Activated CD4-positive, alpha-beta T cell treated with anti-CD3 and anti-CD28 coated beads, Interleukin-2, Interleukin-4, amounts not matched to agents 100 ng/mL and 50 ng/mL, durations not matched to agents 16 hours and 8 hours (primary cell): Measurements from ENCODE around the gene GNL3.
"Not testable (repeated sequence)": the region's sequence is repeated elsewhere in the genome, so short reads cannot be mapped to it uniquely, and the experiment has no call there.

Experiments used
- DNase-seq: peaks from one replicate; pipeline ENCODE4 v3.0.0-alpha.2; 2020; ENCODE audit warnings: low spot score

Gene GNL3, protein sequence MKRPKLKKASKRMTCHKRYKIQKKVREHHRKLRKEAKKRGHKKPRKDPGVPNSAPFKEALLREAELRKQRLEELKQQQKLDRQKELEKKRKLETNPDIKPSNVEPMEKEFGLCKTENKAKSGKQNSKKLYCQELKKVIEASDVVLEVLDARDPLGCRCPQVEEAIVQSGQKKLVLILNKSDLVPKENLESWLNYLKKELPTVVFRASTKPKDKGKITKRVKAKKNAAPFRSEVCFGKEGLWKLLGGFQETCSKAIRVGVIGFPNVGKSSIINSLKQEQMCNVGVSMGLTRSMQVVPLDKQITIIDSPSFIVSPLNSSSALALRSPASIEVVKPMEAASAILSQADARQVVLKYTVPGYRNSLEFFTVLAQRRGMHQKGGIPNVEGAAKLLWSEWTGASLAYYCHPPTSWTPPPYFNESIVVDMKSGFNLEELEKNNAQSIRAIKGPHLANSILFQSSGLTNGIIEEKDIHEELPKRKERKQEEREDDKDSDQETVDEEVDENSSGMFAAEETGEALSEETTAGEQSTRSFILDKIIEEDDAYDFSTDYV

GRCh38 chr3:52685709-52686691 lies at the start of gene GNL3, which contains the start of gene PBRM1:
TSS of gene GNL3 (plus strand) at chr3:52686032. CDS start at chr3:52686093, 61 bp downstream.
TSS of gene PBRM1 (minus strand) at chr3:52685913.
- peak; percentile 95 for DNase-seq

DNA sequence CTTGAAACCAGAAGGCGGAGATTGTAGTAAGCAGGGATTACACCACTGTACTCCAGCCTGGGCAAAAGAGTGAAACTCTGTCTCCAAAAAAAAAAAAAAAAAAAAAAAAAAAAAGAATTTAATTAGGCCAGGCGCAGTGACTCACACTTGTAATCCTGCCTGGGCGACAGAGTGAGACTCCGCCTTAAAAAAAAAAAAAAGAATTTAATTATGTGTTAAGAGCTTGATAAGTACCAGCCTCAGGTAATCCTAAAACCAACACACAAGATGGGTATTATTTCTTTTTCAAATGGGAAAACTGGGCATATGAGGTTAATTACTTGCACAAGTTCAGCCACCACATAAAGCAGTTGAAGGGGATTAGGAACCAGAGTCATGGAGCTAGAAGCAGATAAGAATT lies 49.2 kb upstream of the GNL3 start:
- DNase-seq: no peak

DNA sequence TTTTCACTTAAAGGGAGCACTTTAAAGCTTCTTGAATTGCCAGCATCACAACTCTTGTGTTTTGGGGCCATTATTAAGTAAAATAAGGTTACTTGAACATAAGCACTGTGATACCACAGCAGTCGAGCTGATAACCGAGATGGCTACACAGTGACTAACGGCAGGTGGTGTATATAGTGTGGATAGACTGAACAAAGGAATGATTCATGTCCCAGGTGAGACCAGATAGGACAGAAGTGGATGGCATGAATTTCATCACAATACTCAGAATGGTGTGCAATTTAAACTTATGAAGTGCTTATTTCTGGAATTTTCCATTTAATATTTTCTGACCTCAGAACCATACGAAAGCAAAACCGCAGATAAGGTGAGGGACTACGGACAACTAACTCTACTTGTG lies 40.3 kb upstream of the GNL3 start:
- DNase-seq: no peak

DNA sequence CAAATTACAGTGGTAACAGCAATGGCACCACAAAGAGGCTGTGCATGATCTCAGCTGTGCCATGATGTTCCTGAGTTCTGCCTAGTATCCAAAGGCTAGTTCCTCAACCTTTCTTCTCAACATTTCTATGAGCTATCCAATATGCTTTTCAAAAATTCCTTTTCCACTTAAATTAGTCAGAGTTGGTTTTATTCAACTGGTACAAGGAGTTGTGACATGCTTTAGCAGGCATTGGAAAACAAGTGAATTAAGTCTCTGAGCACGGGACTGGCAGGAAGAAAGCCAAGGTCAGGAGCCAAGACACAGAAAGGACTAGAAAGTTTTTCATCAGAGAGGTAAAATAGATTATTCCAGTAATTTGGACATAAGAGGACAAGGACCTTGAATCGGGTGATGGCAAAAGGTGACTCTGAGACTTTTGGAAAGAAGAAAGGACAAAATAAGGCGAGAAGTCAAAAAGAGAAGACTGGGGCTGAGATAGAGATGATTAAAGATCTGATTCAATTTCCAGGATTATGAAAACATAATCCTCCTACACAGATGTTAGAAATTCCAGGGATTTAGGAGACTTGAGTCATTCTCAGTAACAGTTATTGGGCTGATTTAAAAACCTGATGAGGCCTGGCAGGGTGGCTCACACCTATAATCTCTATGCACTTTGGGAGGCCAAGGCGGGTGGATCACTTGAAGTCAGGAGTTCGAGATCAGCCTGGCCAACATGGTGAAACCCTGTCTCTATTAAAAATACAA lies 36.2 kb upstream of the GNL3 start:
- no peak for DNase-seq

DNA sequence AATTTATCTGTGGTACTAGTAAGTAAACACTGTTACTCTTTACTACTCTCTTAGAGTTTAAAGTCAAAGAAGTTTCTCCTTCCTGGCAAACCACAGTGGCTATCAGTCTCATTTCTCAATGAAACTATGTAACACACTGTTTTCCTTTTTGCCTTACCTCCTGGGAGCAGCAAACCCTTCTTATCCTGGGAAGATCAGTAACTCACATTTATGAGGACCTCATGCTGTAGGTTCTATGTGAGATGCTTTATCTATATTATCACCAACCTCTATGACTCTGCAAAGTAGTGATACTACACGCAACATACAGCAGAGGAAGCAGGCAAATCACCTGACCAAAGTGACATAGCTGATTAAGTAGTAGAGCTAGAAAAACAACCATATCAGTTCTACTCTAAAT lies 35.4 kb upstream of the GNL3 start:
- DNase-seq: no peak

DNA sequence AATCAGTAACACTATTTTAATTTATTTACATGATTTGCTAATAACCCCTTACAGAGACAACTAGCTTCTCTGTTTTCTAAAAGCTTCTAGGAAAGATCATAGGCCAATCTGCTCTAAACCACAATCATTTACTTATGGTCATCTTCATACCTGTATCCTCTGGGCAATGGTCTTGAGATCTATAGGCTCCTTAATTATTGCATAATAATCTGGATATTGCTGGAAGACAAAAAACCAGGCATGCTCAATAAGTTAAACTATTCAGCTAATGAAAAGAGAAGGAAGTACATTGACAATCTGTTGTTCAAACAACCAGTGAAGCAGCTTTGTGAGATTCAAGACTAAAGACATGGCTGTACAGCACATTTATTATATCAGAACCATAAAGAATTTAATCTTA lies 34.2 kb upstream of the GNL3 start:
- DNase-seq: no peak

DNA sequence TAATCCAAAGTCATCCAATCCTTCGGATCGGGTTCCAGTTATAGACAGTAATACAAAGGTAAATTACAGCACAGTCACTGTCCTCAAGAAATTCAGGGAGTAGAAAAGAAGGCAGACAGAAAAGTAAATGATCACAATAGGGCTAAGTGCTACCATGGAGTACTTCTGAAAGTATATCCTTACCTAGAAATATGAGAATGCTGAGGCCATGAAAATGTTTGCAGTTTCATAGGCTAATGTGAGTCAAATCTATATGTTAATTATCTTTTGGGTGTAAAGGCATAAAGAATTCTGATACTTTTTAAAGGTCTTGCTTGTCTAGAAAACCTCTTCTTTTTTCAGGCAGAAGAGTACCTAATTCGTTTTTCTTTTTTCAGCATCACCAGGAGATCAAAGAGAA lies 29.9 kb upstream of the GNL3 start:
- DNase-seq: no peak

- no peak for DNase-seq
Observed at GRCh38 chr3:52660046-52660445, 25.8 kb upstream of the GNL3 start.

DNA sequence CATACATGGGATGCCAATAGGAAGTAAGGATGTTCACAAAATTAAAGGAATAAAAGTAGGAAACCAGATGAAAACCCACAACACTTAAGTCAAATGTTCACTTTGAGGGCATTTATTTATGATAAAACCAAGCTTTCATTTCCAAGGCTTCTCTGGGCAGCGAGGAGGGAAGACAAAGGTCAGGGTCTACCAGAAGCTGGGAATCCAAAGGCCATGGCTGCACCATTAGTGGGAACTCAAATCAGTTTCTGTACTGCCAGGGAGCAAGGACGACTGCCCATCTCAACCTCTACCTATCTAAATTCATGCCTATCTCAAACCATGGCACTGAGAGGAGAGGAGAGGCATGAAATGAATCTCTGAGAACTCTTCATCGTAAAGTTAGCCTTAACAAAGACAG lies 22.7 kb upstream of the GNL3 start:
- no peak for DNase-seq

DNA sequence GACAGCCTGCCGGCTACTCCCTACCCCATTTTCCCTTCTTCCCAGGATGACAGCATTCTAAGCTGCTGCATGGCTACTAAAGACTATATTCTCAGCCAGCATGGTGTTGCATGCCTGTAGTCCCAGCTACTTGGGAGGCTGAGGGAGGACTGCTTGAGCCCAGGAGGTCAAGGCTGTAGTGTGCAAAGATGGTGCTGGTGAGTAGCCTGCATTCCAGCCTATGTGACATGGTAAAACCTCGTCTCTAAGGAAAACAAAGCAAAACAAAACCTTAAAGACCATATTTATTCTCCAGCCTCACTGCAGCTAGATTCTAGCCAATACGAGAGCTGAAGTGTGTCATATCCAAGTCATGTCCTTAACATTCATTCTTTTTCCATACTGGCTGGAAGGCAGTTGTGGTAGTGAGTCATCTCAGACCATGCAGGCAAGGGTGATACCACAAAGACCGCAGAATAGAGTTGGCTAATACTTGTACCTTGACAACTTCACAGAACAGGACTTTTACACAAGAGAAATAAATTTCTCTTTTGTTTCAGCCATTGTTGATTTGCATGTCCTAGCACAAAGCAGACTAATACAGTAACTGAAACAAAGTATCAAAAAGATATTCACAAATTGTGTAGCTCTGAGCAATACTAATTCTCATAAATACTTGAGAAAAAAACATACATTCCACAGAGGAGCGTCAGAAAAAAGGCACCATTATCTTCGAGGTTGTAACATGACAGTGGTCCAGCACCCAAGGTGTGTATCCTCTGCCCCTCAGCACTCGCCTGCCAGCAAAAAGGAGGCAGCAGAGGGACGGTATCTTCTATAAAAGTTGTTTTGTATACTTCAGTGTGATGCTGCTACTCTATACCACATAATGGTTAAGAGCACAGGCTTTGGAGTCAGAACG lies 15.0 kb upstream of the GNL3 start:
- DNase-seq: peak; percentile 94

DNA sequence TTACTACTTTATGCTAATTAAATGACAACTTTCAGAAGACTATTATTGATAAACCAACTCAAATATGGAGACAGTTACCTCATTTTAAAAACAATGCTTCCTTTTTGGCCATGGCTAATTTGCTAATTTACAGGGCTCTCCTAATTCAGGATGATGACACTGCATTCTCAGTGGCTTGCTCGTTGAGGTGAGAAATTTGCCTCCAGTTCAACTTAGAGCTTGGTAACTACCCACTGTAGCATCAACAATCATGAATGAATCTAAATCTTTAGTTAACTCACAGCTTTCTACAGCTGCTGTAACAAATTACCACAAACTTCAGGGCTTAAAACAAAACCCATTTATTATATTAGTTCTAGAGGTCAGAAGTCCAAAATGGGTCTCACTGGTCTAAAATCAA lies 14.2 kb upstream of the GNL3 start:
- peak; percentile 34 for DNase-seq

GRCh38 chr3:52676201-52676600 lies 9.6 kb upstream of the GNL3 start:
- not testable (repeated sequence) for DNase-seq

DNA sequence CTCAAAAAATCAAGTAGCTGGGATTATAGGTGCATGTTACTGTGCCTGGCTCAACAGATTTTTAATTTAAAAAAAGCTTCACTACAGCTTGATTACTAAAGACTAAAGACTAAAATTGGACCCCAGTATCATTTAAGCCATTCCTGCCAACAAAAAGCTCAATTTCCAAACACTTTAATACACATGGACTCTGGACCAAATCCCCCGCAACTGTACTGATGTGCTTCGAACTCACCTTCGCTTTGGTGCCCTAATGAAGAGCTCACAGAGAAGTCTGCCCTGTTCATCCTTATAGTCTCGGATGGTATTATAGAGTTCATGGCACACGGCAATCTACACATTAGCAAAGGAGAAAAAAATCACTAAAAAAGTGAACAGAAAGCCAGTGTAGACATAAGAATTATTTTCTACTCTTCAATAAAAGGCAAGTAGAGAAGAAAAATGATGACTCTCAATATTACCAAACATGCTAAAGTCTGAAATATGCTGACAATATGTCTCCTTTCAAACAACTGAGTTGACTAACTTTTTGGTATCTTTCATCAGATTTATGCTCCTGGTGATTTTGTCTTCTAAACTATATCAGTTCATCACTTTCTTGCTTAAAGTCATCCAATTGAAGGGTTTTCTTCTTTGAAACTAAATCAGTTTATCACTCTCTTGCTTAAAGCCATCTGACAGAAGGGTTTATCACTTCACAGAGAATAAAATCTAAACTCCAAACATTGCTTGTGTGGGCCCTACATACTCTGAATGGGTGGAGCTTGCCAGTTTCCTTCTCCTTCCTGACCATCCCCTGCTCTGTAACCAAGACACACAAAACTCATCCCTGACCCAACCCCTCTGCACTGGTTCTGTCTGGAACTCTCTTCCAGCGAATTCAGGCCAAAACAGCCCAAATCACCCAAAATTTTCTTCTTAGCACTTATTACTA lies 7.3 kb upstream of the GNL3 start:
- no peak for DNase-seq

DNA sequence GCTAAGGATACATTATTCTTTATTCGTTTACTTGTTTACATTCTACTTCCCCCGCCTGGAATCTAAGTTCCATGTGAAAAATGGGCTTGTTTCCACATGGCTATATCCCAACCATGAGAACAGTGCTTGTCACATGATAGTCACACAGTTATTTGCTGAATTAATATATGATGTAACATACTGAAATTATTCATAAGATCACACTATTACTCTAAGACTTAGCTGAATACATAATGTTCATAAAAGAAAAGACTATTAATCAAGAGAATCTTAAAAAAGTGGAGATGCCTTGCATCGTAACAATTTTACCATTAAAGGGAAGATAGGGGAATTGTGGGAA lies 6.7 kb upstream of the GNL3 start:
- no peak for DNase-seq

DNA sequence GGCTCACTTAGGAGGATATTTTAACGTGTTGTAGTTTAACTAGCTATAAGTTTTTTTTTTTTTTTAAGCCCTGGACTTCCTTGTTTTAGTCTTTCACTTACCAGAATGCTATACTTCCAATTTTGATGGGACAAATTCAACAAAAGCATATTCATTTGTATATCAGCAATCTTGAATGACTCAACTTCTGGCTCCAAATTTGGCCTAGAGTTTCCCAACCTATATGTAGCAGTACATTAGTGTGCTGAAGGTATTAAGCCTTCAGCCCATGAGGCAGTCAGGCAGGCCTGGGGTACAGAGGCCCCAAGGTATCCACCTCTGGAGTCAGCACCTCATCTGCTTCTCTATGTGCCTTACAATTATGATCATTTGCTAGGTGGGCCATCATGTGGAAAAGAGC lies 6.0 kb upstream of the GNL3 start:
- no peak for DNase-seq

- DNase-seq: no peak
Observed at GRCh38 chr3:52681596-52681995, 4.2 kb upstream of the GNL3 start.

GRCh38 chr3:52682016-52682415 lies 3.8 kb upstream of the GNL3 start:
- peak; percentile 74 for DNase-seq

DNA sequence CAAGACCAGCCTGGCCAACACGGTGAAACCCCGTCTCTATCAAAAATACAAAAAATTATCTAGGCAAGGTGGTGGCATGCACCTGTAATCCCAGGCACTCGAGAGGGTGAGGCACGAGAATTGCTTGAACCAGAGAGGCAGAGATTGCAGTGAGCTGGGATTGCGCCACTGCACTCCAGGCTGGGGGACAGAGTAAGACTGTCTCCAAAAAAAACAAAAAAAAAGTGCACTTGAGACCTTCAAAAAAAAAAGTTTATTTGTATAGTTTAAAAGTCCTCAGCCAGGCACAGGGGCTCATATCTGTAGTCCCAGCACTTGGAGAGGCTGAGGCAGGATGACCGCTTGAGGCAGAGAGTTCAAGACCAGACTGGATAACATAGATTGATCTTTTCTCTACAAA lies 2.2 kb upstream of the GNL3 start:
- no peak for DNase-seq

DNA sequence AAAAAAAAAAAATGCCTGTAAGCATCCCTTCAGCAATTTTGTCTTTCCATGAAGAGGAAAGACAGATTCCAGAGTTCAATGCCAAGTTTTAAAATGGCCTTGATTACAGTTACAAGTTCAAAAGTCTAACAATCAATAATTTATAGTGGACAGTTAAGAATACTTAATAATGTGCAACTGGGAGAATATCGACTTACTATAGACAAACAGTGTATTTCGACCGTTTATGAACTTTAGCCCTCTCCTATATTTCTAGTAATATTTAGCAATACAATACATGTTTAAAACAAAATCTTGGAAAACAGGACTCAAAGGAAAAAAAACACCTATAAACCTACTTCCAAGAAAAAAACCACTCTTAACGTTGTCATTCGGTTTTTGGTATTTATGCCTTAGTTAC lies 1.6 kb upstream of the GNL3 start:
- no peak for DNase-seq

DNA sequence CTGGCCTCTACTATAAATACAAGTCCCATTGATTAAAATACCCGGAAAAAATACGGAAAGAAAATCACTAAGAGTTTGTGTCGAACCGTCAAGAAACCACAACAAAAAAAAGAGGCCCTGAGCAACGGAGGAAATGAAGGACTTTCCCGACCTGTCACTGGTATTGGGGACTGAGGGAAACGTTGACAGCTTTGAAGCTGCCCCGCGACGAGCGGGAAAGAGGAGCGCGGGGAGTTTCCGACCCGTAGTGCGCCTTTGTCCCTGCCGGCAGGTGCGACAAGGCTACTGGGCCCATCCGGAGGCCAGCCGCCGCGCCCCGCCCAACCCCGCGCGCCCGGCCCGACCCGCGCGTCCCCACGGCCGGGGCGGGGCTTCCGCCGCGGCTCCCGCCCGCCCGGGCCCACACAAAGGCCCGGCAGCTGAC lies 535 bp upstream of the GNL3 start:
- peak; percentile 85 for DNase-seq
